SK-N-SH (cell line): ENCODE data around the gene APLP2. TPM values are rescaled to one million over a fixed set of nuclear protein-coding genes. Genes with fewer than 3 reads are reported as not detected.

Source experiments
- CTCF ChIA-PET: fragments of 300-600, 350-600 bp; formaldehyde crosslinking; extraction: SDS; loops from one replicate; lab custom pipeline; 2021; lab: Yijun Ruan, JAX
- POLR2A ChIA-PET: fragments of 350-600 bp; sonication (Branson Sonifier 250); formaldehyde crosslinking; extraction: SDS; loops from one replicate; lab custom pipeline; 2020; ENCODE audit warnings: antibody characterized with exemption, inconsistent platforms; lab: Yijun Ruan, JAX
- DNase-seq: peaks from one replicate; pipeline ENCODE4 v3.0.0; 2012
- H2AFZ ChIP-seq: fragments of 200-600 bp; sonication (generic); 2 replicates; pipeline ENCODE4 v1.8.1; 2016; ENCODE audit warnings: antibody characterized with exemption, mild to moderate bottlenecking, low read depth
- H3F3A ChIP-seq: fragments of 200-600 bp; sonication (generic); replicated peaks from 2 replicates; pipeline ENCODE3; 2016; ENCODE audit warnings: antibody characterized with exemption, mild to moderate bottlenecking; ENCODE audit not compliant: insufficient read depth
- H3K27ac ChIP-seq, 2 experiments: fragments of 200-500 bp in 1 of 2; fragments of 200-600 bp in 1 of 2; sonication (Bioruptor generic) in 1 of 2; sonication (generic), shearing (Covaris generic) in 1 of 2; 2 replicates each; pipeline versions ENCODE4 v1.5.1 to v1.6.1; 2014 to 2016; ENCODE audit warnings: low read depth in 2 of 2, inconsistent platforms in 1 of 2, low read length in 1 of 2, mild to moderate bottlenecking in 1 of 2, mixed read lengths in 1 of 2
- H3K27me3 ChIP-seq: fragments of 200-600 bp; sonication (generic), shearing (Covaris generic); 2 replicates; pipeline ENCODE4 v1.6.1; 2016; ENCODE audit warnings: mixed run types; ENCODE audit not compliant: insufficient read depth
- H3K36me3 ChIP-seq, 2 experiments: fragments of 200-500 bp in 1 of 2; fragments of 200-600 bp in 1 of 2; sonication (Bioruptor generic) in 1 of 2; sonication (generic) in 1 of 2; replicated peaks in 1 of 2; 2 replicates each; pipeline versions ENCODE3 to v1.5.1; 2014 to 2016; ENCODE audit warnings: low read length in 1 of 2, mild to moderate bottlenecking in 1 of 2; ENCODE audit not compliant: insufficient read depth in 2 of 2, control insufficient read depth in 1 of 2
- H3K4me1 ChIP-seq, 2 experiments: fragments of 200-500 bp in 1 of 2; fragments of 200-600 bp in 1 of 2; sonication (Bioruptor generic) in 1 of 2; sonication (generic), shearing (Covaris generic) in 1 of 2; 2 replicates each; pipeline versions ENCODE4 v1.5.1 to v1.6.1; 2014 to 2016; ENCODE audit warnings: low read depth in 1 of 2, low read length in 1 of 2, mixed run types in 1 of 2; ENCODE audit not compliant: insufficient read depth in 2 of 2, control insufficient read depth in 1 of 2
- H3K4me2 ChIP-seq: fragments of 200-600 bp; sonication (generic), shearing (Covaris generic); 2 replicates; pipeline ENCODE4 v1.6.1; 2017; ENCODE audit warnings: mixed run types
- H3K4me3 ChIP-seq, 2 experiments: fragments of 200-500 bp in 1 of 2; fragments of 200-600 bp in 1 of 2; sonication (Bioruptor generic) in 1 of 2; sonication (generic), shearing (Covaris generic) in 1 of 2; 2 replicates each; pipeline versions ENCODE4 v1.5.1 to v1.8.1; 2014 to 2016; ENCODE audit warnings: low read depth in 2 of 2, inconsistent platforms in 1 of 2, low read length in 1 of 2, mild to moderate bottlenecking in 1 of 2, mixed read lengths in 1 of 2, moderate library complexity in 1 of 2
- H3K79me2 ChIP-seq: fragments of 200-600 bp; sonication (generic); 2 replicates; pipeline ENCODE4 v1.8.1; 2017; ENCODE audit warnings: mild to moderate bottlenecking; ENCODE audit not compliant: insufficient read depth
- H3K9ac ChIP-seq: fragments of 200-600 bp; sonication (generic); 2 replicates; pipeline ENCODE4 v1.6.1; 2017; ENCODE audit warnings: mixed run types
- H3K9me2 ChIP-seq: fragments of 200-600 bp; sonication (generic); 2 replicates; pipeline ENCODE4 v1.6.1; 2017; ENCODE audit warnings: mixed run types
- H3K9me3 ChIP-seq: fragments of 200-600 bp; sonication (generic); 2 replicates; pipeline ENCODE4 v1.6.1; 2017; ENCODE audit warnings: mixed run types, mild to moderate bottlenecking, moderate library complexity
- H4K20me1 ChIP-seq: fragments of 200-600 bp; sonication (generic); 2 replicates; pipeline ENCODE4 v1.6.1; 2017; ENCODE audit warnings: mild to moderate bottlenecking, mixed run types; ENCODE audit not compliant: insufficient read depth
- CHD2 ChIP-seq: fragments of 150-350 bp; IDR thresholded peaks from 2 replicates; pipeline ENCODE4 v1.6.1; 2018; ENCODE audit warnings: low read length; ENCODE audit not compliant: partially characterized antibody
- ELF1 ChIP-seq: IDR thresholded peaks from 2 replicates; pipeline ENCODE4 v1.4.0; 2012
- EP300 ChIP-seq, 2 experiments: IDR thresholded peaks; 2 replicates each; pipeline versions ENCODE4 v1.4.0 to v1.6.1; 2012; ENCODE audit warnings: borderline replicate concordance in 1 of 2, low read depth in 1 of 2, low read length in 1 of 2
- EZH2phosphoT487 ChIP-seq: fragments of 200-600 bp; sonication (generic); IDR thresholded peaks from 2 replicates; pipeline ENCODE4 v1.6.1; 2017; ENCODE audit warnings: low read depth, mixed run types, mild to moderate bottlenecking, antibody characterized with exemption, moderate library complexity, borderline replicate concordance
- FOSL2 ChIP-seq: IDR thresholded peaks from 2 replicates; pipeline ENCODE4 v1.4.0; 2012; ENCODE audit warnings: low read depth, mild to moderate bottlenecking, moderate library complexity, borderline replicate concordance
- MAX ChIP-seq: IDR thresholded peaks from 2 replicates; pipeline ENCODE4 v1.4.0; 2012; ENCODE audit warnings: low read depth
- MEF2A ChIP-seq: IDR thresholded peaks from 2 replicates; pipeline ENCODE4 v1.4.0; 2012; ENCODE audit warnings: low read depth, borderline replicate concordance
- TEAD4 ChIP-seq: IDR thresholded peaks from 2 replicates; pipeline ENCODE4 v1.4.0; 2012; ENCODE audit warnings: mild to moderate bottlenecking, borderline replicate concordance; ENCODE audit not compliant: insufficient read depth
- WGBS: methylation state at CpG from one replicate; pipeline ENCODE4 v1.1.6; 2017; ENCODE audit warnings: low lambda C conversion rate; 5-methylcytosine and 5-hydroxymethylcytosine counted together
- polyA plus RNA-seq, 3 experiments: library from polyadenylated mRNA; depleted of rRNA; stranded (reverse); fragments of >200 nt; gene quantifications; 2 replicates each; pipeline ENCODE4 v1.2.3, GENCODE V29; 2012

APLP2 gene
- polyA plus RNA-seq, 1 of the 3 experiments (the other 2 are of a cell fraction), result 424 TPM

GRCh38 chr11:130180896-130181294 lies 111.2 kb downstream of the APLP2 start:
- H4K20me1 ChIP-seq, result no peaks in the 10 kb centered on the region
- no peak for TF ChIP-seq MEF2A
- TF ChIP-seq, all 33 proteins: peak for 0
- 74% methylated on average over 5 of the region's 8 CpGs for WGBS
- Histone ChIP-seq H3K27ac (no peak overlapping the region), H3F3A (no peaks in the 10 kb centered on the region), H3K4me3 (no peak overlapping the region), H3K36me3 (no peaks in the 10 kb centered on the region), H3K9ac (no peak overlapping the region), H3K79me2 (no peaks in the 10 kb centered on the region), H2AFZ (no peak overlapping the region), H3K9me2 (no peaks in the 10 kb centered on the region), H3K4me2 (no peak overlapping the region), H3K9me3 (no peaks in the 10 kb centered on the region), H3K27me3 (no peaks in the 10 kb centered on the region; the same call in 1 of the 2 replicates), H3K4me1 (peaks cover 0 to 3% of the 10 kb centered on the region in 2 experiments; a peak in 1 of 4 replicates)
- POLR2A ChIA-PET, result no interaction called here
- CTCF ChIA-PET, result interaction anchor here (1.1 kb wide), 1 partner anchor 261 kb away, joined by 3 read pairs; no protein-coding TSS in a partner anchor
- DNase-seq, result no peak

DNA sequence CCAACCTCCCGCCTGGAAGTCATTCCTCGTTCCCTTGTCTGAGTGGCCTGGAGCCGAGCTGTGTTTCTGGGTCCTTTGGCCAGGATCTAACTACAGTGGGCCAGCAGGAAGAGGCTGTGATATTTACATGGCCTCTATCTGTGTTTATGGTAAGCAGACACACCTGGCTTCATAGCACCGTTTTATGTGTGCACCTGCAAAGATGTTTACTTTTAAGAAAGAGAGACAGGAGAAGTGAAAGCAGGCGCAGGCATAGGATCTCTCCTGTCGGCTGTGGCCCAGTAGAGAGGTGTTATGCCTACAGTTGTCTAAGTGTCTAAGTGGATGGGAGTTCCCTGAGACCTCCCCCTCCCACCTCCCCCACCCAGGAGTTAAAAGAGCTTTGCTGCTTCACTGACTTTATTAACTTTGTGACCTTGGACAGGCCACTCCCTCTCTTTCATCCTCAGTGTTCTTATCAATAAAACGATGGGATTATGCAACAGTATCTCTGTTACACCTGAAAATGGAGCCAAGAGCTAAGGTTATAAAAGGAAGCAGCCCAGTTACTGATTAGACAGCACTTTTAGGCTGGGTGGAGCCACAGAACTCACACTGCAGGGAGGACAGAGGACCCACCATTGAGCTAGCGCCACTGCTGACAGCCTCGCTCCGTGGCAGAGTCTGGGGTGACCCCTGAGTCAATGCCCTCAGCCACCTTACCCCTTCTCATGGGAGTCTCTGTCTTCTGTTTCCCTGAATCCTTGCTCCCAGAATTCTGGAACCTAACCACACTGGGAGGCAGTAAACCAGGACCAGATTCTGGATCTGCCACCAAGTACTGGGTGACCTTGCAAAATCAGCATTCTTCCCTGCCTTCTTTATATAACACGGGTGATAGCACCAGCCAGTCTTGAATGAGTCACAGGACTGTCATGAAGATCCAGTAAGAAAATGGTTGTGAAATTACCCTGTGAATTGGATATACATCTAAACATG lies 111.9 kb downstream of the APLP2 start:
- no peaks in the 10 kb centered on the region; the same call in 1 of the 2 replicates for H3K27me3 ChIP-seq
- no peak overlapping the region for H3K9ac ChIP-seq
- ChIA-PET POLR2A (no interaction called here), CTCF (interaction anchor here (0.7 to 1.1 kb wide), 2 partner anchors 31 to 262 kb away, joined by 3 read pairs; no protein-coding TSS in a partner anchor)
- no peak overlapping the region for H3K4me2 ChIP-seq
- no peaks in the 10 kb centered on the region for H3F3A ChIP-seq
- H4K20me1 ChIP-seq, result no peaks in the 10 kb centered on the region
- no peak overlapping the region for H3K27ac ChIP-seq
- no peak for DNase-seq
- no peaks in the 10 kb centered on the region for H3K79me2 ChIP-seq
- H3K4me1 ChIP-seq, result peaks cover 0 to 3% of the 10 kb centered on the region in 2 experiments; a peak in 1 of 4 replicates
- no peaks in the 10 kb centered on the region for H3K9me2 ChIP-seq
- H3K9me3 ChIP-seq, result no peaks in the 10 kb centered on the region
- peak; percentile 35; the same call in 1 of the 2 replicates for TF ChIP-seq FOSL2
- TF ChIP-seq ELF1, result no peak
- TF ChIP-seq TEAD4, result no peak
- TF ChIP-seq EP300 (IDR thresholded peaks at IDR 0.05; ENCODE audit: borderline replicate concordance in 1 of 2, low read depth in 1 of 2, low read length in 1 of 2), result no peak
- TF ChIP-seq EZH2phosphoT487, result no peak
- TF ChIP-seq MAX, result no peak
- no peak for TF ChIP-seq CHD2
- H3K4me3 ChIP-seq, result no peak overlapping the region
- 72% methylated on average over 8 of the region's 11 CpGs for WGBS
- H2AFZ ChIP-seq, result no peak overlapping the region
- no peaks in the 10 kb centered on the region for H3K36me3 ChIP-seq
